Upper lobe of left lung (tissue), 6 donors: ENCODE data around the gene SPOCK1. TPM values are rescaled to one million over a fixed set of nuclear protein-coding genes. Genes with fewer than 3 reads are reported as not detected.

ENCODE experiments used
- ATAC-seq, 2 donors: fragments of 200-7000 bp; cut with Tn5 transposase; one replicate each; pipeline ENCODE4 v1.9.1; 2022; ENCODE audit warnings: mild to moderate bottlenecking in 2 of 2, moderate library complexity in 2 of 2; ENCODE audit not compliant: low FRiP score in 2 of 2
- DNase-seq, 2 donors: peaks; one replicate each; pipeline ENCODE4 v3.0.0-alpha.2; 2019 to 2020
- H3K27ac ChIP-seq, 4 donors: fragments of 200-600 bp; sonication (generic); one replicate each; pipeline ENCODE4 v1.5.1; 2016 to 2019
- H3K27me3 ChIP-seq, 4 donors: fragments of 200-600 bp; sonication (generic); one replicate each; pipeline ENCODE4 v1.5.1; 2017 to 2019
- H3K36me3 ChIP-seq, 4 donors: fragments of 200-600 bp; sonication (generic); one replicate each; pipeline ENCODE4 v1.5.1; 2016 to 2019
- H3K4me1 ChIP-seq, 4 donors: fragments of 200-600 bp; sonication (generic); one replicate each; pipeline ENCODE4 v1.5.1; 2018 to 2019
- H3K4me3 ChIP-seq, 4 donors: fragments of 200-600 bp; sonication (generic); one replicate each; pipeline ENCODE4 v1.5.1; 2017 to 2019; ENCODE audit warnings: mild to moderate bottlenecking in 2 of 4, moderate library complexity in 1 of 4
- H3K9me3 ChIP-seq, 4 donors: fragments of 200-600 bp; sonication (generic); one replicate each; pipeline ENCODE4 v1.5.1; 2018 to 2019
- EP300 ChIP-seq, 4 donors: sonication (generic); formaldehyde crosslinking; IDR thresholded peaks; one replicate each; pipeline ENCODE4 v1.5.1; 2017; ENCODE audit warnings: antibody characterized with exemption in 4 of 4, control low read depth in 2 of 4
- POLR2A ChIP-seq, 4 donors: fragments of 450-650 bp; IDR thresholded peaks; one replicate each; pipeline ENCODE4 v1.5.1; 2016 to 2017; ENCODE audit warnings: antibody characterized with exemption in 4 of 4, mild to moderate bottlenecking in 2 of 4
- POLR2AphosphoS5 ChIP-seq, 2 donors: sonication (generic); formaldehyde crosslinking; IDR thresholded peaks; one replicate each; pipeline ENCODE4 v1.5.1; 2017; ENCODE audit warnings: antibody characterized with exemption in 2 of 2
- WGBS, 2 donors: methylation state at CpG; one replicate each; pipeline ENCODE4 v1.1.5; 2017 to 2018; 5-methylcytosine and 5-hydroxymethylcytosine counted together
- total RNA-seq, 6 donors: library from RNA; depleted of rRNA in 4 of 6; stranded (reverse); fragments of >200 nt in 4 of 6; gene quantifications; one replicate each; pipeline versions ENCODE4 v1.1.0 to v1.2.1, GENCODE V29; 2016 to 2021
- TF ChIP-seq, protein P1 (sequence below), 6 experiments: fragments of 450-650 bp in 4 of 6; fragments of 200-600 bp in 2 of 6; sonication (generic) in 2 of 6; IDR thresholded peaks; one replicate each; pipeline ENCODE4 v1.5.1; 2016 to 2019; ENCODE audit warnings: antibody characterized with exemption in 6 of 6
- donor health status: DM: no; HTN: no; CAD: no; lungs with moderate emphysema.
- donor health status: DM: no; HTN: yes; CAD: no; lungs with severe emphysema.

SPOCK1 gene
- total RNA-seq, 6 donors from 2014 or later = 0.33 to 16.6 (median 2.0) TPM; not detected in 1

DNA sequence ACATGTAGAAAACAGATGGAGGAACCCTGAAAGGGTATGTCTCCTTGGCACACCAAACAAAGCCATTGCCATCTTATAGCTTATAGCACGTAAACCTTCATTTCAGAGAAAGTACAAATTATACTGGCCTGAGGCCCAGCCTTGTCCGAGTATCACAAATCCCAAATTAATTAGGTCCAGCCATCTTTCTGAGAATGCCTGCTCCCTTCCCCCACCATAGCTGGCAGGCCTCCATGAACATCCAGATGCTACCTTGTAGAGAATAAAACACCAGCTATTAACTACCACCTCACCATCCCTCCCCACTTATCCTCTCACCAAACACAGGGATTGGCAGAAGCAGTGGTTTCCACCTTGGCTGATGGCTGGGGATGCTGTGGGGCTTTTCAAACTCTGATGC, 224.0 kb downstream of the SPOCK1 start:
- no peaks in the 10 kb centered on the region for H3K27me3 ChIP-seq
- ATAC-seq (no peak), DNase-seq (no peak)
- WGBS, 2 donors = 84 to 86% methylated on average over 2 of the region's 2 CpGs
- H3K4me3 ChIP-seq = no peak overlapping the region
- TF ChIP-seq POLR2A (IDR thresholded peaks at IDR 0.05) (no peak), POLR2AphosphoS5 (IDR thresholded peaks at IDR 0.05) (no peak), EP300 (IDR thresholded peaks at IDR 0.05) (no peak)
- TF ChIP-seq, protein P1, sequence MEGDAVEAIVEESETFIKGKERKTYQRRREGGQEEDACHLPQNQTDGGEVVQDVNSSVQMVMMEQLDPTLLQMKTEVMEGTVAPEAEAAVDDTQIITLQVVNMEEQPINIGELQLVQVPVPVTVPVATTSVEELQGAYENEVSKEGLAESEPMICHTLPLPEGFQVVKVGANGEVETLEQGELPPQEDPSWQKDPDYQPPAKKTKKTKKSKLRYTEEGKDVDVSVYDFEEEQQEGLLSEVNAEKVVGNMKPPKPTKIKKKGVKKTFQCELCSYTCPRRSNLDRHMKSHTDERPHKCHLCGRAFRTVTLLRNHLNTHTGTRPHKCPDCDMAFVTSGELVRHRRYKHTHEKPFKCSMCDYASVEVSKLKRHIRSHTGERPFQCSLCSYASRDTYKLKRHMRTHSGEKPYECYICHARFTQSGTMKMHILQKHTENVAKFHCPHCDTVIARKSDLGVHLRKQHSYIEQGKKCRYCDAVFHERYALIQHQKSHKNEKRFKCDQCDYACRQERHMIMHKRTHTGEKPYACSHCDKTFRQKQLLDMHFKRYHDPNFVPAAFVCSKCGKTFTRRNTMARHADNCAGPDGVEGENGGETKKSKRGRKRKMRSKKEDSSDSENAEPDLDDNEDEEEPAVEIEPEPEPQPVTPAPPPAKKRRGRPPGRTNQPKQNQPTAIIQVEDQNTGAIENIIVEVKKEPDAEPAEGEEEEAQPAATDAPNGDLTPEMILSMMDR (IDR thresholded peaks at IDR 0.05) = no peak
- no peaks in the 10 kb centered on the region for H3K36me3 ChIP-seq
- no peaks in the 10 kb centered on the region for H3K9me3 ChIP-seq
- no peak overlapping the region for H3K27ac ChIP-seq
- H3K4me1 ChIP-seq = no peaks in the 10 kb centered on the region

DNA sequence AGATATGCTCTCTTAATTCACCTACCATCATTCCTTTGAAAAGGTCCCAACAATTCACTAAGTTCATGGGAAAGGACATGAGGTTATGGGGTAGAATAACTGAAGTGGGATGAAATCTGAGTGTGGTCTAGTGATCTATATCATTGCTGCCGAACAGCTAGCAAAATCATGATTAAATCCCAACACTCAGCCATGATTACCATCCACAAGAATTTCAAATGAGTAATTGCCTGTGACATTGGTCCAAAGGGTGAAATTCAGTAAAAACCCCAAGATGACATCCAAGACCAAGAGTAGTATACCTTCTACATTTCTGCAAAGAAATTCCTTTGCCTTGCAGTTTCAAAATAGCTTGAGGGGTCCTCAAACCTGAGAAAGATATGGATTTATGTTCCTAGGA, 225.6 kb downstream of the SPOCK1 start:
- Histone ChIP-seq H3K4me3 (no peak overlapping the region), H3K36me3 (no peaks in the 10 kb centered on the region), H3K9me3 (no peaks in the 10 kb centered on the region), H3K27me3 (no peaks in the 10 kb centered on the region), H3K4me1 (no peaks in the 10 kb centered on the region), H3K27ac (no peak overlapping the region)
- no peak for TF ChIP-seq EP300 (IDR thresholded peaks at IDR 0.05)
- TF ChIP-seq, protein P1 (IDR thresholded peaks at IDR 0.05) = no peak
- TF ChIP-seq POLR2AphosphoS5 (IDR thresholded peaks at IDR 0.05) = no peak
- no peak for TF ChIP-seq POLR2A (IDR thresholded peaks at IDR 0.05)
- DNase-seq (no peak), ATAC-seq (no peak)
- WGBS, 2 donors = 79 to 95% methylated on average over 1 of the region's 1 CpG

DNA sequence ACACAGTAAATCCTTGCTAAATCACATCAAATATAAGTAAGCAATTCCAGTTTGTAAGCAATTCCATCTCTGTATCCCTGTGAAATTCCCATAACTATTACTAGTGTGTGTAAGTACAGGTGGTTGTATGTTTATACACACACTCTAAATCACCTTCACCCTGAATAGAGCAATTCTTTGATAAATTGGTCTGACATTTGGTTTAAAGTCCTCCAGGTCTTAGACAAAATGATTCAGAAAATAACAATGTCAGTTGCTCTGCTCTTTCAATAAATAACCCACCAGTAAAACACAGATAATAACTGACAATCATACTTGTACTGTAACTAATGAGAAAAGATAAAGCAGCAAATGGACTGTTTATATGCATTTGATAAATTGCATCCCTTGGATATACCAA, 226.3 kb downstream of the SPOCK1 start:
- DNase-seq = no peak
- no peak for ATAC-seq
- Histone ChIP-seq H3K4me1 (no peaks in the 10 kb centered on the region), H3K9me3 (no peaks in the 10 kb centered on the region), H3K27ac (no peak overlapping the region), H3K27me3 (no peaks in the 10 kb centered on the region), H3K4me3 (no peak overlapping the region), H3K36me3 (no peaks in the 10 kb centered on the region)
- TF ChIP-seq POLR2A (IDR thresholded peaks at IDR 0.05) = no peak
- no peak for TF ChIP-seq POLR2AphosphoS5 (IDR thresholded peaks at IDR 0.05)
- TF ChIP-seq, protein P1 (IDR thresholded peaks at IDR 0.05) = no peak
- no peak for TF ChIP-seq EP300 (IDR thresholded peaks at IDR 0.05)

DNA sequence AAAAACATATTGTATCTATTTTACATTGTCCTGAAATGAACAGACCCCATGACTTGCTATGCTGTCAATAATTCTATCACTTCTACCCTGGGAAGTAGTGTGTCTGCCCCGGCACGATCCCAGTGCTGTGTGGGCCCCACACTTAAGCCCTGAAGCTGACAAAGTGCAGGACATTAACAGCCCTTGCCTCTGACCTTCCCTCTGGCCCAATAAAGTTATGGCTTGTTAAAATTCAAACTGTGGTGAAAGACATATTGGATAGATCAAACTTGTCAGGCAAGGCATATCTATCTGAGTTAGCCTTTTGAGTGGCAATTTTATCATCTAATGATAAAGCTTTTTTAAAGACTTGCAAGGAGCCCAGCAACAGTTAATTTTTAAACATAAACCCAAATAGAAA, 229.2 kb downstream of the SPOCK1 start:
- ATAC-seq = no peak
- 78 to 83% methylated on average over 2 of the region's 2 CpGs for WGBS, 2 donors

DNA sequence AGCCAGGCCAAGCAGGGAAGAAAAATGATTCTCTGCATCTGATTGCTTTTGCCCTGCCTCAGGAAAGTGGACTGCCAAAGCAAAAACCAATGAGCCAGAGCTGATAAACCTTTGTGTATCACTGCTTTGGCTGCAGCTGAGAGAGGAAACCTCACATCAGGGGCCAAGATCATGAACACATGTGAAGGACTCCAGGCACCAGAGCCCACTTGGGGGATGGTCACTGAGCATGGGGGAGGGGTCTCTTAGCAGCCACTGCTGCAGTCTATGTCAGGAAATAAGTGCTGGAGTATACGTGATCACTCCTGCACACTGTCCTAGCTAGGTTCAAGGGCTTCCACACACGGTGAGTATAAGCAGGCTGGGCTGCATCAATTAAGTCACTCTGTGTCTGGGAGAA, 229.9 kb downstream of the SPOCK1 start:
- Histone ChIP-seq H3K27ac (no peak overlapping the region), H3K4me1 (no peaks in the 10 kb centered on the region), H3K4me3 (no peak overlapping the region), H3K27me3 (no peaks in the 10 kb centered on the region), H3K9me3 (no peaks in the 10 kb centered on the region), H3K36me3 (no peaks in the 10 kb centered on the region)
- ATAC-seq (no peak), DNase-seq (no peak)
- WGBS, 2 donors = 20 to 21% methylated on average over 2 of the region's 2 CpGs
- TF ChIP-seq POLR2AphosphoS5 (IDR thresholded peaks at IDR 0.05) (no peak), POLR2A (IDR thresholded peaks at IDR 0.05) (no peak), EP300 (IDR thresholded peaks at IDR 0.05) (no peak)
- TF ChIP-seq, protein P1 (IDR thresholded peaks at IDR 0.05) = no peak

More for the DNA sequence above, 229.2 kb downstream of the SPOCK1 start:
- TF ChIP-seq POLR2A (IDR thresholded peaks at IDR 0.05) (no peak), EP300 (IDR thresholded peaks at IDR 0.05) (no peak), POLR2AphosphoS5 (IDR thresholded peaks at IDR 0.05) (no peak)
- TF ChIP-seq, protein P1 (IDR thresholded peaks at IDR 0.05) = no peak
- H3K4me3 ChIP-seq = no peak overlapping the region
- no peak for DNase-seq
- no peak overlapping the region for H3K27ac ChIP-seq
- no peaks in the 10 kb centered on the region for H3K4me1 ChIP-seq
- no peaks in the 10 kb centered on the region for H3K27me3 ChIP-seq
- H3K36me3 ChIP-seq = no peaks in the 10 kb centered on the region
- no peaks in the 10 kb centered on the region for H3K9me3 ChIP-seq
